ENCODE results near the gene ASB7.

Gene ASB7

GRCh38 chr15:100667405-100668347, 65.3 kb downstream of the ASB7 start:
- Histone ChIP-seq H3K79me2 (ENCODE audit: insufficient read depth, low read length) (no peaks in the 10 kb centered on the region), H3K27ac (ENCODE audit: low read depth, low read length) (no peak overlapping the region), H3K4me2 (ENCODE audit: low read depth, low read length, poor library complexity, severe bottlenecking) (no peak overlapping the region), H3K27me3 (ENCODE audit: low read length) (no peaks in the 10 kb centered on the region), H3K9me3 (ENCODE audit: insufficient read depth, low read length) (no peaks in the 10 kb centered on the region), H3K36me3 (ENCODE audit: low read length) (no peaks in the 10 kb centered on the region), H2AFZ (ENCODE audit: low read depth, low read length, severe bottlenecking) (no peak overlapping the region), H3K9me2 (replicated peaks; ENCODE audit: insufficient read depth, low read length) (no peaks in the 10 kb centered on the region), H3F3A (ENCODE audit: insufficient read depth) (no peaks in the 10 kb centered on the region), H3K4me3 (ENCODE audit: insufficient read depth, low read length, poor library complexity, severe bottlenecking) (no peak overlapping the region), H3K9ac (ENCODE audit: low read length) (no peak overlapping the region), H4K20me1 (ENCODE audit: low read depth, low read length) (no peaks in the 10 kb centered on the region)
- TF ChIP-seq CTCF (IDR thresholded peaks at IDR 0.05; ENCODE audit: insufficient read depth, low read length, poor library complexity, severe bottlenecking) (no peak), EZH2phosphoT487 (conservative IDR thresholded peaks at IDR 0.05; ENCODE audit: low read length) (no peak)

GRCh38 chr15:100668348-100668745, 66.0 kb downstream of the ASB7 start:
- no peak overlapping the region for H3K4me2 ChIP-seq (ENCODE audit: low read depth, low read length, poor library complexity, severe bottlenecking)
- no peaks in the 10 kb centered on the region for H3K9me3 ChIP-seq (ENCODE audit: insufficient read depth, low read length)
- H2AFZ ChIP-seq (ENCODE audit: low read depth, low read length, severe bottlenecking) = no peak overlapping the region
- no peaks in the 10 kb centered on the region for H3K36me3 ChIP-seq (ENCODE audit: low read length)
- no peak overlapping the region for H3K9ac ChIP-seq (ENCODE audit: low read length)
- H3K9me2 ChIP-seq (replicated peaks; ENCODE audit: insufficient read depth, low read length) = no peaks in the 10 kb centered on the region
- no peaks in the 10 kb centered on the region for H3K27me3 ChIP-seq (ENCODE audit: low read length)
- no peaks in the 10 kb centered on the region for H3F3A ChIP-seq (ENCODE audit: insufficient read depth)
- no peaks in the 10 kb centered on the region for H3K79me2 ChIP-seq (ENCODE audit: insufficient read depth, low read length)
- H3K27ac ChIP-seq (ENCODE audit: low read depth, low read length) = no peak overlapping the region
- H3K4me3 ChIP-seq (ENCODE audit: insufficient read depth, low read length, poor library complexity, severe bottlenecking) = no peak overlapping the region
- no peaks in the 10 kb centered on the region for H4K20me1 ChIP-seq (ENCODE audit: low read depth, low read length)
- TF ChIP-seq EZH2phosphoT487 (conservative IDR thresholded peaks at IDR 0.05; ENCODE audit: low read length) = no peak

GRCh38 chr15:100669260-100669659, 66.9 kb downstream of the ASB7 start:
- H3K9me2 ChIP-seq (replicated peaks; ENCODE audit: insufficient read depth, low read length) = no peaks in the 10 kb centered on the region
- H3K27me3 ChIP-seq (ENCODE audit: low read length) = no peaks in the 10 kb centered on the region
- no peaks in the 10 kb centered on the region for H3K9me3 ChIP-seq (ENCODE audit: insufficient read depth, low read length)
- H4K20me1 ChIP-seq (ENCODE audit: low read depth, low read length) = no peaks in the 10 kb centered on the region
- no peak for TF ChIP-seq EZH2phosphoT487 (conservative IDR thresholded peaks at IDR 0.05; ENCODE audit: low read length)
- TF ChIP-seq CTCF (IDR thresholded peaks at IDR 0.05; ENCODE audit: insufficient read depth, low read length, poor library complexity, severe bottlenecking) = no peak
- no peak overlapping the region for H3K4me2 ChIP-seq (ENCODE audit: low read depth, low read length, poor library complexity, severe bottlenecking)
- no peak overlapping the region for H2AFZ ChIP-seq (ENCODE audit: low read depth, low read length, severe bottlenecking)
- no peak overlapping the region for H3K9ac ChIP-seq (ENCODE audit: low read length)
- no peaks in the 10 kb centered on the region for H3K79me2 ChIP-seq (ENCODE audit: insufficient read depth, low read length)
- no peak overlapping the region for H3K4me3 ChIP-seq (ENCODE audit: insufficient read depth, low read length, poor library complexity, severe bottlenecking)
- H3K27ac ChIP-seq (ENCODE audit: low read depth, low read length) = no peak overlapping the region
- H3F3A ChIP-seq (ENCODE audit: insufficient read depth) = no peaks in the 10 kb centered on the region
- H3K36me3 ChIP-seq (ENCODE audit: low read length) = no peaks in the 10 kb centered on the region

- Histone ChIP-seq H4K20me1 (ENCODE audit: low read depth, low read length) (no peaks in the 10 kb centered on the region), H3K9ac (ENCODE audit: low read length) (no peak overlapping the region), H3K9me2 (replicated peaks; ENCODE audit: insufficient read depth, low read length) (no peaks in the 10 kb centered on the region), H3K9me3 (ENCODE audit: insufficient read depth, low read length) (no peaks in the 10 kb centered on the region), H3K79me2 (ENCODE audit: insufficient read depth, low read length) (no peaks in the 10 kb centered on the region), H2AFZ (ENCODE audit: low read depth, low read length, severe bottlenecking) (no peak overlapping the region), H3K27me3 (ENCODE audit: low read length) (no peaks in the 10 kb centered on the region), H3K36me3 (ENCODE audit: low read length) (no peaks in the 10 kb centered on the region), H3F3A (ENCODE audit: insufficient read depth) (no peaks in the 10 kb centered on the region), H3K27ac (ENCODE audit: low read depth, low read length) (no peak overlapping the region), H3K4me2 (ENCODE audit: low read depth, low read length, poor library complexity, severe bottlenecking) (no peak overlapping the region), H3K4me3 (ENCODE audit: insufficient read depth, low read length, poor library complexity, severe bottlenecking) (no peak overlapping the region)
- TF ChIP-seq CTCF (IDR thresholded peaks at IDR 0.05; ENCODE audit: insufficient read depth, low read length, poor library complexity, severe bottlenecking) = no peak
- TF ChIP-seq EZH2phosphoT487 (conservative IDR thresholded peaks at IDR 0.05; ENCODE audit: low read length) = no peak
Measured at GRCh38 chr15:100670505-100671021, 68.2 kb downstream of the ASB7 start.

Measured in SU-DHL-6 (cell line).